Astrocyte (in vitro differentiated cells and primary cell): ENCODE results near the gene IL10.

Experiments used
- CTCF ChIP-seq: IDR thresholded peaks from 2 replicates; pipeline ENCODE4 v1.5.1; 2011; ENCODE audit warnings: low read depth, mild to moderate bottlenecking, inconsistent platforms, low read length, moderate library complexity; ENCODE audit not compliant: insufficient read depth
- EZH2 ChIP-seq: IDR thresholded peaks from 2 replicates; pipeline ENCODE4 v1.6.1; 2012; ENCODE audit warnings: mild to moderate bottlenecking, low read length, inconsistent platforms; ENCODE audit not compliant: insufficient read depth

GRCh38 chr1:206769304-206769731, 3.0 kb downstream of the IL10 start:
- TF ChIP-seq CTCF (no peak), EZH2 (no peak)
